Hematopoietic multipotent progenitor cell treated with erythropoietin and hydrocortisone succinate and interleukin-3 and kit ligand, for 8 days (in vitro differentiated cells): Measurements from ENCODE around the gene DOCK1.

ENCODE experiments used
- DNase-seq: peaks from one replicate; pipeline ENCODE4 v3.0.0-alpha.2; 2015

DOCK1 gene

GRCh38 chr10:127013211-127013656 is 108.0 kb downstream of the DOCK1 start:
- DNase-seq = no peak

DNA sequence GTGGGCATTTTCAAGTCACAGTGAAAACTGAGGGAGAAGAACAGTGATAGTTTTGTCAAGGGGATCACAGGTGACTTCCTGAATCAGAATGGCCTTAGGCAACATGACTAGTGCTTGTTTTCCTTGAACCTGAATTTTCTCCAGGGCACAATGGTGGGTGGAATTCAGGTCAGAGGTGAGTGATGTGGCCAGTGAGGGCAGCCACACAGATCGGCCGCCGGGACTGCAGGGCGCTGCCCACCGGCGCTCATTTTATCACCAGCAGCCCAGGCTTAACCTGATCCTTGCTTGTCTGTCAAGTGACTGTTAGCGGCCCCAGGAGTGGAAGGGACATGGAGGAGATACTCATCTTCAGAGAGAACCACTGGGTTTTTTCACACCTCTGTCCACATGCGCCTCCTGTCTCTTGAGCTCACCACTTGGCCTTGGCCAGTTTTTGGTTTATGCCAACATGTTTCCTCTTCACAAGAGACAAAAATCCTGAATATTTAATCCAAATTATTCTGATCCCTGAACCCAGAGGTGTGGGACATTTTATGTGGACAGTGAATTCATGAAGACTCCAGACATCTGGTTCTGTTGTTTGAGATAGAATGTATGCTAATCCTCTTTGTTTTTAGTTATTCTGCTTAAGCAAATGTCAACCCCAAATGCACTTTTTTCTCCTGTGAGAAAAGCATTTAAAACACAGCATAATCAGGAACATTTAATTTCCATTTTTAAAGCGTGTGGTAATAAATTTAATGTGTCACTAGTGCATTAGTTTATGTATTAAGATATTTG is 108.7 kb downstream of the DOCK1 start:
- DNase-seq = no peak

GRCh38 chr10:127014671-127015070 is 109.4 kb downstream of the DOCK1 start:
- no peak for DNase-seq

DNA sequence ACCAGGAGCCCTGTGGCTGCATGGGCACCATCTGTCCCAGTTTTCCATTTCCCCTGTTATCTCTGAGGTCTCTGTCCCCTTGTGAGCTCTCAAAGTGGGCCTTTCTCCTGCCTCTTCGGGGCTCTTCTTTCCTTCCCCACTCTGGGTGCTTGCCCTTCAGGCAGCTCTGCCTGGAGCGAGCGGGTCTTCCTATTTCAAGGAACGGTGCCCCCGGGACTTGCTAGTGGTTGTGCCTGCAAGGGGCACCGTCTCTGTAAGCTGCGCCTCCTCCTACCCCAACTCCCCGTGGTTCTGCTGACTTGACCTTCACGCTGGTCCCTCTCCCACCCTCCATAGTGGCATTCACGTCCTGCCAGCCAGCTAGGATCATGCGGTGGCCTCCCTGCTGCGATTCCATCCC is 110.1 kb downstream of the DOCK1 start:
- DNase-seq = no peak

DNA sequence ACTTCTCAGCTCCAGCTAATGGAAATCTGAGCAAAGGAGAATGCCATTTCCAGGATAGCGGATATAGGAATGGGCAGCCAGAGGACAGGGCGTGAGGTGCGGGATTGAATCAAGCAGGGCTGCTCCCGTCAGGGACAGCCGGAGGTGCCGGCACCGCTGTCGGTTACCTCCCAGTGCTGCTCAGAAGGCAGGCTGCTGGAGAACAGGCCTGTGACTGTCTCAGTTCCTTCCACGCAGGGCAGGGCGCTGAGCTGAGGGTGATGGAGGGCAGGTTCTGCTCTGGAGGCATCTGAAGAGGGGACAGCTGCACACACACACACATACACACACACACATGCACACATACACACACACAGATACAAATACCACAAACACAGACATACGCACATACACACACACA is 111.1 kb downstream of the DOCK1 start:
- no peak for DNase-seq

- no peak for DNase-seq
Observed at GRCh38 chr10:127017541-127018297, 112.5 kb downstream of the DOCK1 start.

- DNase-seq = no peak
Observed at GRCh38 chr10:127018298-127018650, 113.0 kb downstream of the DOCK1 start.

DNA sequence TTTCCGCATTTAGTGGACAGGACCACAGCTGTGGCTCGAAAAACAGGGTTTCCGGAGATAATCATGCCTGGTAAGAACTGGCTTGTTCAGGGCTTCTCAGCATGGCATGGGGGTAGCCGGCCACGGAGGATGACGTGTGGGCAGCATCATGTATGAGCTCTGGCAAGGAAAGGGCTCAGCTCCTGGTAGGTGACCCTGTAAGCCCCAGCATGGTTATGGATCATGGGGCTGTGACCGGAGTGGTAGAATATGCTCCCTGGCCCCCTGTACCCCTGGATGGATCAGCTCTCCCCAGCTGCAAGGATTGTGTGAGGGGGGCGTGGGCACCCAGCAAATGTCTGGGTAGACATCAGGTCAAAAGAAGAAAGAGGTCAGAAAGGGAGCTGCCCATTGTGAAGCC is 113.5 kb downstream of the DOCK1 start:
- DNase-seq = no peak

GRCh38 chr10:127020260-127020659 is 115.0 kb downstream of the DOCK1 start:
- no peak for DNase-seq

- no peak for DNase-seq
Observed at GRCh38 chr10:127021801-127022200, 116.6 kb downstream of the DOCK1 start.

DNA sequence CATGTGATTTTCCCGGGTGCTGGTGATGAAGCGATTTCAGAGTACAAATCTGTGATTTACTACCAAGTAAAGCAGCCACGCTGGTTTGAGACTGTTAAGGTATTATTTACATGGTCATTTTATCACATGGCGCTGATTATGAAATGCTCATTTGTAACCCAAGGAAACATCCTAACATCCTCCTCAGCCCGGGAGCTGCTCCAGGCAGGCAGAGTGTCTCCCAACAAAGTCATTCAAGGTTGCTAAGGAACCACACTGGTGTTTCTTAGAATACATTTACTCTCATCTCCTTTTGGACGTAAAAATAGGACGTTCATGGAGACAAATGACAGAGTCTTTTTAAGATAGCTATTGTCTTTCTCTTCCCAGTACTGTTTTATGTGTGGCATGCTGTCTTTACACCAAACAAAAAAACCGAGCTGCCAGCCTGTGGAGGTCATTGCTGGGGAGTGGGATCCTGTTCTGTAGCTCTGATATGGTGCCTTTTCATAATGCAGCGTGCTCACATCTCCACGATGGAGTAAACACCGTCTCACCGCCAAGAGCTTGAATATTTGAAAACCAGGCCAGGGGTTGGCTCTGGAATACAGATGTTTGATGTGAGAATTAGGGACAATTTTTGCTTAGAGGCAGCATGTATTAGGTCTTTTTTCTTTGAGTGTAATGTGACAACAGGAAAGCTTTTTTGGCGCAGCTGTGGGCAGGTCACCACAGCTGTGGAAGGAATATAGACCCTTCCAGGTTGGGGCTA is 119.6 kb downstream of the DOCK1 start:
- DNase-seq = no peak

DNA sequence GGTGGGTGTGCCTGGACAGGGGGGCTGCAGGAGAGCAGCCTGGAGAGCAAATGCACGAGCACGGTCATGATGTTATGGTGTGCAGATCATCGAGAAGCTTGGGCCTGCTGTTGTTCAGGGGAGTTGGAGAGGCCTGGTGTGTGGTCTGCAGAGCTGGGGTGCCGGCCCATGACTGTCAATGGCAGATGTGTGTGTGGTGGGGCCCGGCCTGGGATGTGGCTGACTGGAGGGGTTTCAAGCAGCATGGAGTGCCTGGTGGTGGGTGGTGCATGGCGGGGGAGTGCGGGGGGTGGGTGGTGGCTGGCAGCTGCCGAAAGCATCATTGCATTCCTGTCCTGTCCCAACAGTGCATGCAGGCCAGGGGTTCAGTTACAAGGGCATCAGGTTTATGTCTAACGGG is 122.6 kb downstream of the DOCK1 start:
- DNase-seq = no peak

DNA sequence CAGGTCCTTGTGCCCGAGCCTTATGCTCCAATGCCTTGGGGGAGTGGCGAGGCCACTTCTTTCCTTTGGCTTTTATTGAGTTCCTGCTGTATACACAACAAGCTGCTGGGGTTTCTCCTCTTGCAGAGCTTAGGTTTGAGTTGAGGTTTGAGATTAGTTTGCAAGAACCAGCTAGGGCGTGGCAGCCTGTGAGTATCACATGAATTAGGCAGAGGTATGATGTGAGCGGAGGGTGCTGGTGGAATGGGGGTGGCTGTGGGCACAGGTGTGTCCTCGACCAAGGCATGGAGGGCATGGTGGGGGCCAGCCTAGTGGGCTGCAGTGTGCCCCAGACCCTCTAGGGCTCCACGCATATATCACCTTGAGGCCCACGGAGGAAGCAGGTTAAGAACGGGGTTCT is 123.3 kb downstream of the DOCK1 start:
- DNase-seq = no peak

DNA sequence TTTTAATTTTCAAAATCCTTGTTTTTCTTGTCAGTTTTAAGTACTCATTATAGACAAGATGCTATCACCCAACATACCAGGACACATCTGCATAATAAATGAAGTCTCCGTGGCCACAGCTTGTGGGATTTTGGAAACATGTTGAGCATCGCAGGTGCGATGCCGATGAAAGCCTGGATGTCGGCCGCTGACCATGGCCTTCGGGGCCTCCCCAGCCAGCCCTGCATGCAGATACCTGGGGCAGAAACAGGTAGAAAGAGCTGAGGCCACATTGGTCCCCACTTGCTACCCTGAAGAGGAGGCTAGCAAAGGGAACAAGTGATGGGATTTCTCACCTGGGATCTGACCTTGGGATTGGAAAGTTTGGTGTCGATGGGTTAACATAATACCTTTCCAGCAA is 123.8 kb downstream of the DOCK1 start:
- DNase-seq = no peak

GRCh38 chr10:127033216-127034033 is 128.2 kb downstream of the DOCK1 start:
- no peak for DNase-seq

DNA sequence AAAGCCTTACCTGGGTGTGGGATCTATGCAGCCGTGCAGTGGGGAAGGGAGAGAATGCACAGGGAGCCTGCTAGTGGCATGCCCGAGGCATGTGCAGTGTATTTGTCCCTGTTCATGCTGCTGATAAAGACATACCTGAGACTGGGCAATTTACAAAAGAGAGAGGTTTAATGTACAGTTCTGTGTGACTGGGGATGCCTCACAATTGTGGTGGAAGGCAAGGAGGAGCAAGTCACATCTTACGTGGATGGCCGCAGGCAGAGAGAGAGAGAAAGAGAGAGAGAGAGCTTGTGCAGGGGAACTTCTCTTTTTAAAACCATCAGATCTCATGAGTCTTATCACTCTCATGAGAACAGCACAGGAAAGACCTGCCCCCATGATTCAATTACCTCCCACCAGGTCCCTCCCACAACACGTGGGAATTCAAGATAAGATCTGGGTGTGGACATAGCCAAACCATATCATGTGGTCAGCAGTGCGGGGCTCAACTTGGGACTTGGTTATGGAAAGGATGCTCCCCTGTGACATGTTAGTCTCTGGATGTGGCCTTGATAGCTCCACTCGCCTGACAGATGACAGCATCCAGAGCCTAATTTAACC is 128.9 kb downstream of the DOCK1 start:
- DNase-seq = peak; percentile 2

DNA sequence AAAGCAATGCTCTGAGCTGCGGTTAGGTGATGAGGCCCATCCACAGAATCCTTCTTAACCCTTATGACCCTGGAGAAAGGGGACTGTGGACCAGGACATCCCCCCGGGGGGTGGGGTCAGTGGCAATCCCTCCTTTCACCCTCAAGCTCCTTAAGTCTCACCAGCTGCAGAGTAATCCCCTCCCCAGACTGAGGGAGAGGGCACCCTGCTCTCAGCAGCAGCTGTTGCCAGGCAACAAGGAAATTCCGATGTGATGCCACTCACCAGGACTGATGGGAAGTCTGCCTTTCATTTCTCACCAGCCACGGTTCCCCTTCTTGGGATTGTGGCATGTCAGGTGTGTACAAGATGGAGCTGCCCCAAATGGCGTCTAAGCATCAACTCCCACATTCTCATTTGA is 129.6 kb downstream of the DOCK1 start:
- no peak for DNase-seq

GRCh38 chr10:127035827-127036226 is 130.6 kb downstream of the DOCK1 start:
- DNase-seq = no peak

- no peak for DNase-seq
Observed at GRCh38 chr10:127036987-127037386, 131.8 kb downstream of the DOCK1 start.

GRCh38 chr10:127039435-127039834 is 134.2 kb downstream of the DOCK1 start:
- DNase-seq = no peak

DNA sequence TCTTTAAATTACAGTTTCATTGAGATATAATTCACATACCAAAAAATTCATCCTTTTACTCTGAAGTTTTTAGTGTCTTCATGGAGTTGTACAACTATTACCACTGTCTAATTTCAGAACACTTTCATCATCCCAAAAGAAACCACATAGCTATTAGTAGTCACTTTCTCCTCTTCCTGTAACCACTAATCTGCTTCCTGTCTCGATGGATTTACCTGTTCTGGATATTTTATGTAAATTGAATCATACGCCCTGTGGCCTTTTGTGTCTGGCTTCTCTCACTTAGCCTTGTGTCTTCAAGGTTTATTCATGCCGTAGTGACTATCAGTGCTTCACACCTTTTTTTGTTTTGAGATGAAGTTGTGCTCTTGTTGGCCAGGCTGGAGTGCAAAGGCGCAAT is 135.5 kb downstream of the DOCK1 start:
- DNase-seq = no peak

GRCh38 chr10:127041552-127041951 is 136.3 kb downstream of the DOCK1 start:
- no peak for DNase-seq
